CD14-positive monocyte (primary cell): ENCODE measurements around the gene FUS. TPM values are rescaled to one million over a fixed set of nuclear protein-coding genes. Genes with fewer than 3 reads are reported as not detected.
A peak's percentile ranks its signal among the peaks of the same experiment; 100 is the strongest.

Experiments used
- DNase-seq, 3 donors: peaks; one replicate each; pipeline ENCODE4 v3.0.0-alpha.2; 2011 to 2022
- H2AFZ ChIP-seq: 2 replicates; pipeline ENCODE4 v1.6.0; 2012; ENCODE audit warnings: mild to moderate bottlenecking, low read depth, low read length, inconsistent platforms; ENCODE audit not compliant: insufficient read depth, poor library complexity, severe bottlenecking
- H3K27ac ChIP-seq, 2 donors: 1 replicate in 1 of 2; 2 replicates in 1 of 2; pipeline ENCODE4 v1.5.1; 2012 to 2013; ENCODE audit warnings: low read length in 2 of 2, control low read depth in 1 of 2, inconsistent platforms in 1 of 2, low read depth in 1 of 2, mild to moderate bottlenecking in 1 of 2
- H3K27me3 ChIP-seq, 2 donors: one replicate each; pipeline versions ENCODE4 v1.6.0 to v1.6.1; 2011 to 2013; ENCODE audit warnings: low read length in 2 of 2; ENCODE audit not compliant: control insufficient read depth in 2 of 2, insufficient read depth in 2 of 2
- H3K36me3 ChIP-seq, 2 donors: replicated peaks in 1 of 2; 1 replicate in 1 of 2; 2 replicates in 1 of 2; pipeline versions ENCODE4 v1.5.1 to v1.6.1; 2012 to 2013; ENCODE audit warnings: low read length in 2 of 2, control low read depth in 1 of 2, inconsistent platforms in 1 of 2, mild to moderate bottlenecking in 1 of 2; ENCODE audit not compliant: insufficient read depth in 2 of 2, control insufficient read depth in 1 of 2
- H3K4me1 ChIP-seq, 2 donors: 1 replicate in 1 of 2; 2 replicates in 1 of 2; pipeline versions ENCODE4 v1.5.1 to v1.6.1; 2012 to 2013; ENCODE audit warnings: low read length in 2 of 2, control low read depth in 1 of 2, inconsistent platforms in 1 of 2, mild to moderate bottlenecking in 1 of 2, moderate library complexity in 1 of 2; ENCODE audit not compliant: insufficient read depth in 2 of 2, control insufficient read depth in 1 of 2
- H3K4me2 ChIP-seq: replicated peaks from 2 replicates; pipeline ENCODE3; 2012; ENCODE audit warnings: low read length, moderate library complexity, mild to moderate bottlenecking; ENCODE audit not compliant: poor library complexity, severe bottlenecking; ENCODE audit errors: extremely low read depth
- H3K4me3 ChIP-seq, 3 experiments: fragments of 200-600 bp in 1 of 3; sonication (generic) in 1 of 3; replicated peaks in 1 of 3; 1 replicate in 2 of 3; 2 replicates in 1 of 3; pipeline ENCODE4 v1.5.1; 2011 to 2013; ENCODE audit warnings: low read length in 3 of 3, mild to moderate bottlenecking in 3 of 3, control low read depth in 2 of 3, low read depth in 2 of 3, inconsistent platforms in 1 of 3, moderate library complexity in 1 of 3
- H3K79me2 ChIP-seq: 2 replicates; pipeline ENCODE4 v1.6.0; 2012; ENCODE audit warnings: mild to moderate bottlenecking, control low read depth, inconsistent platforms, low read length, moderate library complexity; ENCODE audit not compliant: insufficient read depth
- H3K9ac ChIP-seq: 2 replicates; pipeline ENCODE4 v1.6.0; 2017; ENCODE audit warnings: low read length, mild to moderate bottlenecking; ENCODE audit not compliant: insufficient read depth, poor library complexity, severe bottlenecking
- H3K9me3 ChIP-seq, 2 donors: replicated peaks in 1 of 2; 1 replicate in 1 of 2; 2 replicates in 1 of 2; pipeline versions ENCODE4 v1.5.1 to v1.6.1; 2012 to 2013; ENCODE audit warnings: low read length in 2 of 2, control low read depth in 1 of 2; ENCODE audit not compliant: control insufficient read depth in 1 of 2, insufficient read depth in 1 of 2
- H4K20me1 ChIP-seq: 2 replicates; pipeline ENCODE4 v1.6.0; 2012; ENCODE audit warnings: mild to moderate bottlenecking, low read length, control low read depth, moderate library complexity; ENCODE audit not compliant: insufficient read depth
- H3K27ac Mint-ChIP-seq, 7 donors: one replicate each; pipeline ENCODE4 v1.8.0; 2020; ENCODE audit warnings: mild to moderate bottlenecking in 7 of 7, mixed read lengths in 7 of 7, moderate library complexity in 6 of 7, inconsistent platforms in 2 of 7
- H3K27me3 Mint-ChIP-seq, 3 donors: one replicate each; pipeline ENCODE4 v1.8.0; 2021 to 2022; ENCODE audit warnings: low read depth in 3 of 3, mild to moderate bottlenecking in 3 of 3, mixed read lengths in 3 of 3, moderate library complexity in 3 of 3, inconsistent platforms in 1 of 3
- H3K36me3 Mint-ChIP-seq, 2 donors: one replicate each; pipeline ENCODE4 v1.8.0; 2020; ENCODE audit warnings: mixed read lengths in 2 of 2, inconsistent platforms in 1 of 2, mild to moderate bottlenecking in 1 of 2
- H3K4me1 Mint-ChIP-seq: one replicate; pipeline ENCODE4 v1.8.0; 2020; ENCODE audit warnings: mild to moderate bottlenecking, mixed read lengths
- H3K4me3 Mint-ChIP-seq, 2 donors: one replicate each; pipeline ENCODE4 v1.8.0; 2020; ENCODE audit warnings: mild to moderate bottlenecking in 2 of 2, mixed read lengths in 2 of 2, moderate library complexity in 1 of 2
- H3K9me3 Mint-ChIP-seq, 7 donors: one replicate each; pipeline ENCODE4 v1.8.0; 2020 to 2022; ENCODE audit warnings: mixed read lengths in 7 of 7, mild to moderate bottlenecking in 6 of 7, moderate library complexity in 6 of 7, inconsistent platforms in 2 of 7
- CTCF ChIP-seq: fragments of 200-600 bp; IDR thresholded peaks from one replicate; pipeline ENCODE4 v1.8.0; 2022; ENCODE audit warnings: antibody characterized with exemption, mild to moderate bottlenecking
- WGBS: methylation state at CpG from one replicate; pipeline ENCODE4 v1.1.5; 2013; ENCODE audit warnings: missing lambda C conversion rate; ENCODE audit not compliant: insufficient coverage; 5-methylcytosine and 5-hydroxymethylcytosine counted together
- intact Hi-C, 2 donors: fragments of 100-400 bp; cut with micrococcal nuclease; formaldehyde crosslinking; loops; one replicate each; pipeline versions ENCODE4 v1.15.0 to v1.15.1; 2023
- polyA plus RNA-seq, 3 donors: library from polyadenylated mRNA; depleted of rRNA in 1 of 3; unstranded in 2 of 3; stranded (reverse) in 1 of 3; fragments of 300-500 nt in 2 of 3; fragments of >200 nt in 1 of 3; fragmentation: Illumina TruSeq in 2 of 3; gene quantifications; 1 replicate in 2 of 3; 2 replicates in 1 of 3; pipeline ENCODE4 v1.2.3, GENCODE V29; 2012 to 2021

FUS gene
- polyA plus RNA-seq, 3 donors = 54.9 to 246 (median 78.5) TPM

GRCh38 chr16:31141489-31142108, 38.3 kb upstream of the FUS start:
- Histone ChIP-seq H3K27me3 (no peaks in the 10 kb centered on the region), H2AFZ (peak overlapping the region; percentile 90), H3K4me2 (peak overlapping the region; percentile 85), H3K79me2 (no peaks in the 10 kb centered on the region), H4K20me1 (no peaks in the 10 kb centered on the region), H3K4me3 (peak overlapping the region in 2 of 3 experiments; percentile 28 to 70), H3K27ac (peak overlapping the region; percentile 72 to 78), H3K9me3 (no peaks in the 10 kb centered on the region), H3K4me1 (peaks cover 35 to 47% of the 10 kb centered on the region in 2 donors), H3K36me3 (no peaks in the 10 kb centered on the region), H3K9ac (peak overlapping the region; percentile 65)
- WGBS = 42% methylated on average over 3 of the region's 10 CpGs
- peaks cover 0 to 3% of the 10 kb centered on the region in 2 donors for H3K36me3 Mint-ChIP-seq
- H3K27me3 Mint-ChIP-seq = peaks cover 0 to 4% (median 2%) of the 10 kb centered on the region in 3 donors
- peaks cover 0 to 5% (median 0%) of the 10 kb centered on the region in 7 donors for H3K9me3 Mint-ChIP-seq
- H3K4me3 Mint-ChIP-seq = peak overlapping the region; percentile 73 to 85
- peaks cover 36% of the 10 kb centered on the region for H3K4me1 Mint-ChIP-seq
- DNase-seq = peak in 2 of 3 donors; percentile 72 to 90
- H3K27ac Mint-ChIP-seq = peak overlapping the region; percentile 85 to 95 (median 93)
- intact Hi-C loops = loop anchor here (1.0 to 10.0 kb wide), 6 partner anchors 13 to 147 kb away; partner anchors contain the start of gene VKORC1 (in 1 of the 2)
- no peak for TF ChIP-seq CTCF

- no peaks in the 10 kb centered on the region for H3K79me2 ChIP-seq
- Mint-ChIP-seq H3K4me1 (peaks cover 36% of the 10 kb centered on the region), H3K9me3 (peaks cover 0 to 5% (median 0%) of the 10 kb centered on the region in 7 donors), H3K36me3 (peaks cover 0 to 3% of the 10 kb centered on the region in 2 donors), H3K4me3 (peak overlapping the region; percentile 73 to 85), H3K27ac (peak overlapping the region; percentile 85 to 95 (median 93)), H3K27me3 (peaks cover 0 to 4% (median 2%) of the 10 kb centered on the region in 3 donors)
- H3K4me3 ChIP-seq = peak overlapping the region; percentile 7 to 70 (median 28)
- H3K4me1 ChIP-seq = peaks cover 35 to 47% of the 10 kb centered on the region in 2 donors
- peak; percentile 90 for TF ChIP-seq CTCF
- H3K4me2 ChIP-seq = peak overlapping the region; percentile 85
- H3K27ac ChIP-seq = peak overlapping the region; percentile 72 to 78
- H3K9ac ChIP-seq = peak overlapping the region; percentile 65
- no peaks in the 10 kb centered on the region for H3K9me3 ChIP-seq
- H3K27me3 ChIP-seq = no peaks in the 10 kb centered on the region
- peak overlapping the region; percentile 90 for H2AFZ ChIP-seq
- no peaks in the 10 kb centered on the region for H3K36me3 ChIP-seq
- WGBS = 7% methylated on average over 85 of the region's 89 CpGs
- H4K20me1 ChIP-seq = no peaks in the 10 kb centered on the region
- DNase-seq = peak; percentile 91 to 96 (median 94)
- intact Hi-C loops = loop anchor here (1.0 to 10.0 kb wide), 6 partner anchors 14 to 148 kb away; partner anchors contain the start of gene VKORC1 (in 1 of the 2)
Observed at GRCh38 chr16:31142109-31143010, 37.6 kb upstream of the FUS start.
